Mammary epithelial cell (primary cell): Measurements from ENCODE around the gene PTGER4.

Experiments used
- EZH2 ChIP-seq: IDR thresholded peaks from 2 replicates; pipeline ENCODE4 v1.6.1; 2012; ENCODE audit warnings: low read length, inconsistent platforms, borderline replicate concordance
- TF ChIP-seq, protein P1 (sequence below), 2 donors: IDR thresholded peaks in 1 of 2; conservative IDR thresholded peaks in 1 of 2; 2 replicates each; pipeline ENCODE4 v1.5.1; 2011 to 2012; ENCODE audit warnings: inconsistent platforms in 2 of 2, low read length in 2 of 2, mild to moderate bottlenecking in 2 of 2, control low read depth in 1 of 2, low read depth in 1 of 2; ENCODE audit not compliant: insufficient read depth in 1 of 2; ENCODE audit errors: extremely low read depth in 1 of 2

DNA sequence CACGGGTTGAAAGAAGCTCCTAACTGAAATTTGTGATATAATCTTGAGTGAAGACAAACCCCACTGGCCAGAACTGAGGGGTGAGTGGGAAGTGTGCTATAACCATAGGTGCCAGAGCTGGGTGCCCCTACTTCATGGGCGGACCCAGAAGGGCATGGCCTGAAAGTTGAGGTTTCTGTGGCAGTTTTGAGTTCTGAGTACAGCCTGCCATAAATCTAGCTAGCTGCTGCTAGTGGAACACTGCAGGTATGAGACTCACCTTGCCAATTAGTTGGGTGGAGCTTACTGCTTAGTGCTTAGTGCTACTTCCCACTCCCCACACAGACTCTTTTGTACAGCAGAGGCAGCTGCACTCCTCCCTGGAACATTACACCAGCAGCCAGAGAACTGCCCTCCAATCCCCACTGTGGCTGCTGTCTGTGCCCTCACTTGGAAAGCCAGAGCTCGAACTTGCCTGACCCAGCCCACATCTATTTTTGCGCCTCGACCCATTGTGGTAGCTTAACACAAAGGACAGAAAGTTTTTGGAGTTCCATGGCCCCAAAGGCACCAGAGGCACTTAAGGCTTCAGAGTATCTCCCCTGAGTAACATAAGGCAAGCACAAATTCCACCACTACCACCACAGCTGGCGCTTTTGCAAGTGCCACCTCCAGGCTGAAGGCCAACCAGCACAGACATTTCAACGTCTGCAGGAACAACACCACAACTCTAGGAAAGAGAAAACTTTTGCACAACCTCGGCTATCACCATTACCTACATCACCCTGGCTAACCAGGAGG lies 27.1 kb upstream of the PTGER4 start:
- TF ChIP-seq, protein P1, sequence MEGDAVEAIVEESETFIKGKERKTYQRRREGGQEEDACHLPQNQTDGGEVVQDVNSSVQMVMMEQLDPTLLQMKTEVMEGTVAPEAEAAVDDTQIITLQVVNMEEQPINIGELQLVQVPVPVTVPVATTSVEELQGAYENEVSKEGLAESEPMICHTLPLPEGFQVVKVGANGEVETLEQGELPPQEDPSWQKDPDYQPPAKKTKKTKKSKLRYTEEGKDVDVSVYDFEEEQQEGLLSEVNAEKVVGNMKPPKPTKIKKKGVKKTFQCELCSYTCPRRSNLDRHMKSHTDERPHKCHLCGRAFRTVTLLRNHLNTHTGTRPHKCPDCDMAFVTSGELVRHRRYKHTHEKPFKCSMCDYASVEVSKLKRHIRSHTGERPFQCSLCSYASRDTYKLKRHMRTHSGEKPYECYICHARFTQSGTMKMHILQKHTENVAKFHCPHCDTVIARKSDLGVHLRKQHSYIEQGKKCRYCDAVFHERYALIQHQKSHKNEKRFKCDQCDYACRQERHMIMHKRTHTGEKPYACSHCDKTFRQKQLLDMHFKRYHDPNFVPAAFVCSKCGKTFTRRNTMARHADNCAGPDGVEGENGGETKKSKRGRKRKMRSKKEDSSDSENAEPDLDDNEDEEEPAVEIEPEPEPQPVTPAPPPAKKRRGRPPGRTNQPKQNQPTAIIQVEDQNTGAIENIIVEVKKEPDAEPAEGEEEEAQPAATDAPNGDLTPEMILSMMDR (conservative IDR thresholded peaks at IDR 0.05 in 1 of 2, IDR thresholded peaks at IDR 0.05 in 1 of 2; ENCODE audit: extremely low read depth in 1 of 2, insufficient read depth in 1 of 2, low read depth in 1 of 2, low read length in 2 of 2), result no peak
- no peak for TF ChIP-seq EZH2
